ENCODE results near the gene ZBTB43. TPM values are rescaled to one million over a fixed set of nuclear protein-coding genes. Genes with fewer than 3 reads are reported as not detected.
"Not testable (repeated sequence)": the region's sequence is repeated elsewhere in the genome, so short reads cannot be mapped to it uniquely, and the experiment has no call there.

ZBTB43 gene
- total RNA-seq, 2 donors from 2014 or later, result 12.5 to 17.0 TPM

GRCh38 chr9:126777733-126778132 is 27.1 kb upstream of the ZBTB43 start:
- no peak for ATAC-seq (ENCODE audit: insufficient number of reproducible peaks, low FRiP score, low read depth)

GRCh38 chr9:126778141-126778540 is 26.7 kb upstream of the ZBTB43 start:
- DNase-seq (ENCODE audit: low spot score), result no peak
- no peak for TF ChIP-seq CTCF (IDR thresholded peaks at IDR 0.05)
- Histone ChIP-seq H3K36me3 (no peaks in the 10 kb centered on the region), H3K9me3 (no peaks in the 10 kb centered on the region), H3K4me3 (no peak overlapping the region), H3K4me1 (ENCODE audit: control insufficient read depth in 1 of 2, low read depth in 2 of 2) (peaks cover 0 to 7% of the 10 kb centered on the region in 2 donors), H3K27me3 (replicated peaks; ENCODE audit: insufficient read depth) (no peaks in the 10 kb centered on the region), H3K27ac (no peak overlapping the region)
- ATAC-seq (ENCODE audit: insufficient number of reproducible peaks, low FRiP score, low read depth), result no peak

More at GRCh38 chr9:126777733-126778132, 27.1 kb upstream of the ZBTB43 start:
- DNase-seq (ENCODE audit: low spot score), result no peak
- no peaks in the 10 kb centered on the region for H3K36me3 ChIP-seq
- H3K9me3 ChIP-seq, result no peaks in the 10 kb centered on the region
- no peak overlapping the region for H3K27ac ChIP-seq
- H3K4me3 ChIP-seq, result no peak overlapping the region
- TF ChIP-seq CTCF (IDR thresholded peaks at IDR 0.05), result no peak
- H3K27me3 ChIP-seq (replicated peaks; ENCODE audit: insufficient read depth), result no peaks in the 10 kb centered on the region
- H3K4me1 ChIP-seq (ENCODE audit: control insufficient read depth in 1 of 2, low read depth in 2 of 2), result peaks cover 0 to 7% of the 10 kb centered on the region in 2 donors

- H3K9me3 ChIP-seq; H3K27me3 ChIP-seq (replicated peaks; ENCODE audit: insufficient read depth); H3K4me3 ChIP-seq; DNase-seq (ENCODE audit: low spot score); H3K4me1 ChIP-seq (ENCODE audit: control insufficient read depth in 1 of 2, low read depth in 2 of 2); H3K36me3 ChIP-seq; H3K27ac ChIP-seq; ATAC-seq (ENCODE audit: insufficient number of reproducible peaks, low FRiP score, low read depth): not testable (repeated sequence)
These were observed 26.1 kb upstream of the ZBTB43 start for GRCh38 chr9:126778696-126779095.

- H3K4me1 ChIP-seq (ENCODE audit: control insufficient read depth in 1 of 2, low read depth in 2 of 2), result peaks cover 0 to 7% of the 10 kb centered on the region in 2 donors
- H3K4me3 ChIP-seq, result no peak overlapping the region
- H3K36me3 ChIP-seq, result no peaks in the 10 kb centered on the region
- ATAC-seq (ENCODE audit: insufficient number of reproducible peaks, low FRiP score, low read depth), result no peak
- DNase-seq (ENCODE audit: low spot score), result peak; percentile 18
- H3K9me3 ChIP-seq, result no peaks in the 10 kb centered on the region
- peak; percentile 89 for TF ChIP-seq CTCF (IDR thresholded peaks at IDR 0.05)
- no peaks in the 10 kb centered on the region for H3K27me3 ChIP-seq (replicated peaks; ENCODE audit: insufficient read depth)
- no peak overlapping the region for H3K27ac ChIP-seq
These were observed 23.4 kb upstream of the ZBTB43 start for GRCh38 chr9:126781186-126782052.

- DNase-seq (ENCODE audit: low spot score), result no peak
- Histone ChIP-seq H3K4me1 (ENCODE audit: control insufficient read depth in 1 of 2, low read depth in 2 of 2) (peaks cover 0 to 7% of the 10 kb centered on the region in 2 donors), H3K27me3 (replicated peaks; ENCODE audit: insufficient read depth) (no peaks in the 10 kb centered on the region), H3K9me3 (no peaks in the 10 kb centered on the region), H3K27ac (no peak overlapping the region), H3K4me3 (no peak overlapping the region), H3K36me3 (no peaks in the 10 kb centered on the region)
- TF ChIP-seq CTCF (IDR thresholded peaks at IDR 0.05), result no peak
- ATAC-seq (ENCODE audit: insufficient number of reproducible peaks, low FRiP score, low read depth), result no peak
These were observed 22.8 kb upstream of the ZBTB43 start for GRCh38 chr9:126782053-126782388.

All from thoracic aorta (tissue), 2 donors.